GM12878 (cell line): ENCODE measurements around the gene POR. TPM values are rescaled to one million over a fixed set of nuclear protein-coding genes. Genes with fewer than 3 reads are reported as not detected.

Experiments used
- ATAC-seq: fragments of 200-7000 bp; cut with Tn5 transposase; 3 replicates; pipeline ENCODE4 v1.9.1; 2020; ENCODE audit warnings: mild to moderate bottlenecking, moderate library complexity
- BruUV-seq: library from RNA; stranded (reverse); fragments of 400-500 nt; replicated peaks from 2 replicates; lab custom pipeline; 2021; lab: Mats Ljungman, UMichigan
- CTCF ChIA-PET: fragments of 300-600 bp; sonication (Branson Sonifier 250); formaldehyde crosslinking; extraction: SDS; loops from one replicate; lab custom pipeline; 2021; ENCODE audit warnings: inconsistent platforms; lab: Yijun Ruan, JAX
- POLR2A ChIA-PET: fragments of 350-600 bp; formaldehyde crosslinking; extraction: SDS; loops from one replicate; lab custom pipeline; 2021; ENCODE audit warnings: inconsistent platforms; lab: Charles Lee
- RAD21 ChIA-PET: fragments of 300-600 bp; sonication (Branson Sonifier 250); formaldehyde crosslinking; loops from one replicate; lab custom pipeline; 2023; ENCODE audit warnings: antibody characterized with exemption; ENCODE audit not compliant: unreplicated experiment; lab: Charles Lee
- SMC1A ChIA-PET: fragments of 300-600 bp; sonication (Branson Sonifier 250); formaldehyde crosslinking; loops from one replicate; lab custom pipeline; 2023; ENCODE audit not compliant: unreplicated experiment, uncharacterized antibody; lab: Charles Lee
- DNase-seq: peaks from one replicate; pipeline ENCODE4 v3.0.0-alpha.2; 2011; ENCODE audit warnings: low read depth, low spot score
- FAIRE-seq: peaks from 3 replicates; lab custom pipeline; 2011; peaks lifted over from hg19 to GRCh38; lab: Jason Lieb, UNC
- H2AFZ ChIP-seq: 2 replicates; pipeline ENCODE4 v1.6.0; 2011; ENCODE audit warnings: low read depth, low read length, control low read depth; ENCODE audit not compliant: control insufficient read depth
- H3K27ac ChIP-seq: 2 replicates; pipeline ENCODE4 v1.5.1; 2011; ENCODE audit warnings: control low read depth; ENCODE audit not compliant: control insufficient read depth, insufficient read depth
- H3K27me3 ChIP-seq, 2 experiments: replicated peaks in 1 of 2; 2 replicates each; pipeline versions ENCODE4 v1.6.0 to v1.6.1; 2011; ENCODE audit warnings: low read length in 1 of 2; ENCODE audit not compliant: control insufficient read depth in 2 of 2, insufficient read depth in 2 of 2
- H3K36me3 ChIP-seq, 2 experiments: 2 replicates each; pipeline ENCODE4 v1.5.1; 2011; ENCODE audit warnings: low read length in 1 of 2; ENCODE audit not compliant: control insufficient read depth in 2 of 2, insufficient read depth in 2 of 2
- H3K4me1 ChIP-seq: 2 replicates; pipeline ENCODE4 v1.6.1; 2011; ENCODE audit warnings: mild to moderate bottlenecking, low read length, moderate library complexity, mixed read lengths; ENCODE audit not compliant: control insufficient read depth, insufficient read depth
- H3K4me2 ChIP-seq: 2 replicates; pipeline ENCODE4 v1.6.0; 2011; ENCODE audit warnings: control low read depth; ENCODE audit not compliant: control insufficient read depth, insufficient read depth
- H3K4me3 ChIP-seq: fragments of 200-600 bp; sonication (generic); 2 replicates; pipeline ENCODE4 v1.5.1; 2016
- H3K79me2 ChIP-seq: 2 replicates; pipeline ENCODE4 v1.6.0; 2011; ENCODE audit warnings: low read length; ENCODE audit not compliant: control insufficient read depth, insufficient read depth
- H3K9ac ChIP-seq: 2 replicates; pipeline ENCODE4 v1.8.0; 2011; ENCODE audit warnings: low read length, control low read depth, mixed read lengths; ENCODE audit not compliant: control insufficient read depth, insufficient read depth
- H3K9me3 ChIP-seq: replicated peaks from 3 replicates; pipeline ENCODE4 v1.5.1; 2011; ENCODE audit warnings: mild to moderate bottlenecking, low read length; ENCODE audit not compliant: control insufficient read depth, insufficient read depth
- H4K20me1 ChIP-seq: 2 replicates; pipeline ENCODE4 v1.6.0; 2011; ENCODE audit not compliant: control insufficient read depth, insufficient read depth
- ELK1 ChIP-seq: IDR thresholded peaks from 2 replicates; pipeline ENCODE4 v1.6.1; 2012; ENCODE audit warnings: low read depth, low read length, improper control_type of control experiment
- GATAD2B ChIP-seq: fragments of 450-650 bp; conservative IDR thresholded peaks from 2 replicates; pipeline ENCODE4 v1.6.1; 2017; ENCODE audit warnings: low read depth, mild to moderate bottlenecking, moderate library complexity
- KDM1A ChIP-seq: fragments of 200-600 bp; sonication (generic); IDR thresholded peaks from 2 replicates; pipeline ENCODE4 v1.6.1; 2016; ENCODE audit warnings: borderline replicate concordance
- MEF2B ChIP-seq: fragments of 450-650 bp; IDR thresholded peaks from 2 replicates; pipeline ENCODE4 v1.6.1; 2018; ENCODE audit warnings: mild to moderate bottlenecking, moderate library complexity; ENCODE audit not compliant: partially characterized antibody, poor library complexity, severe bottlenecking
- MTA2 ChIP-seq: fragments of 450-650 bp; IDR thresholded peaks from 2 replicates; pipeline ENCODE4 v1.6.1; 2016; ENCODE audit warnings: low read depth, mild to moderate bottlenecking, moderate library complexity
- NFYA ChIP-seq: IDR thresholded peaks from 2 replicates; pipeline ENCODE4 v1.6.1; 2011; ENCODE audit warnings: low read depth, mild to moderate bottlenecking, low read length, improper control_type of control experiment, borderline replicate concordance
- SMAD1 ChIP-seq: fragments of 450-650 bp; IDR thresholded peaks from 2 replicates; pipeline ENCODE4 v1.6.1; 2018; ENCODE audit warnings: mild to moderate bottlenecking, low read depth; ENCODE audit not compliant: partially characterized antibody
- SMC3 ChIP-seq: IDR thresholded peaks from 2 replicates; pipeline ENCODE4 v1.6.1; 2011; ENCODE audit warnings: low read length, improper control_type of control experiment, borderline replicate concordance
- SRF ChIP-seq, 2 experiments: IDR thresholded peaks; 2 replicates each; pipeline ENCODE4 v1.6.1; 2011; ENCODE audit warnings: low read depth in 2 of 2, low read length in 2 of 2, mild to moderate bottlenecking in 1 of 2, moderate library complexity in 1 of 2
- TBL1XR1 ChIP-seq: IDR thresholded peaks from 2 replicates; pipeline ENCODE4 v1.6.1; 2012; ENCODE audit warnings: low read depth, low read length, improper control_type of control experiment
- TCF3 ChIP-seq: IDR thresholded peaks from 2 replicates; pipeline ENCODE4 v1.6.1; 2012; ENCODE audit warnings: low read depth, mild to moderate bottlenecking, low read length, borderline replicate concordance; ENCODE audit not compliant: insufficient read depth
- ZSCAN29 ChIP-seq: fragments of 450-650 bp; IDR thresholded peaks from 2 replicates; pipeline ENCODE4 v1.6.1; 2017; ENCODE audit warnings: mild to moderate bottlenecking, moderate library complexity
- WGBS: methylation state at CpG from one replicate; pipeline ENCODE4 v1.1.6; 2016; ENCODE audit warnings: low lambda C conversion rate; ENCODE audit not compliant: insufficient replicate concordance, insufficient coverage; ENCODE audit errors: missing lambda C conversion rate; 5-methylcytosine and 5-hydroxymethylcytosine counted together
- in situ Hi-C: fragments of 300-500 bp; cut with MboI; formaldehyde crosslinking; loops from 9 replicates; pipeline ENCODE4 v1.14.3; 2018; ENCODE audit warnings: mixed read lengths
- intact Hi-C: fragments of 100-400 bp; cut with micrococcal nuclease; formaldehyde crosslinking; loops from one replicate; pipeline ENCODE4 v1.14.2; 2022; ENCODE audit not compliant: unreplicated experiment
- polyA plus RNA-seq, 11 experiments: library from polyadenylated mRNA; depleted of rRNA in 4 of 11; unstranded in 6 of 11; stranded (reverse) in 5 of 11; fragments of >200 nt; fragmentation: Nextera tagmentation in 4 of 11; fragmentation: Illumina TruSeq in 1 of 11; extraction: Ambion mirVana in 4 of 11; extraction: Trizol in 1 of 11; gene quantifications; 1 replicate in 1 of 11; 2 replicates in 10 of 11; pipeline versions ENCODE4 v1.2.1 to v1.2.3, GENCODE V29; 2011 to 2016; ENCODE audit warnings: inconsistent platforms in 2 of 11, missing spikeins in 2 of 11, low read depth in 1 of 11
- total RNA-seq, 4 experiments: library from RNA; depleted of rRNA in 3 of 4; stranded (reverse); fragments of >200 nt in 3 of 4; fragmentation: Illumina TruSeq in 1 of 4; extraction: Trizol in 1 of 4; gene quantifications; 2 replicates each; pipeline versions ENCODE4 v1.2.1 to v1.2.3, GENCODE V29; 2013 to 2021
- TF ChIP-seq, protein P1 (sequence below): fragments of 150-350 bp; IDR thresholded peaks from 2 replicates; pipeline ENCODE4 v1.6.1; 2016; ENCODE audit warnings: low read depth, low read length
- TF ChIP-seq, protein P2 (sequence below): fragments of 450-650 bp; formaldehyde crosslinking; IDR thresholded peaks from 2 replicates; pipeline ENCODE4 v1.5.0; 2022; ENCODE audit warnings: mild to moderate bottlenecking, missing genetic modification characterization

POR gene
- total and polyA plus RNA-seq, 10 of the 15 experiments (the other 5 are each of a cell fraction or from before 2014, with no cell fraction given): 2.2 to 75.8 (median 35.9) TPM

GRCh38 chr7:75878769-75879611 is 36.0 kb upstream of the POR start, which contains the start of gene RHBDD2:
TSS of gene RHBDD2 (plus strand) at chr7:75879034. CDS start at chr7:75879083, 49 bp downstream.
- Histone ChIP-seq H3K9ac (peak within 1 kb of the TSS; percentile 73), H3K79me2 (peaks cover 13% of the 10 kb centered on the region), H4K20me1 (no peaks in the 10 kb centered on the region), H3K4me2 (peak within 1 kb of the TSS; percentile 94), H2AFZ (peak within 1 kb of the TSS; percentile 97), H3K27me3 (no peaks in the 10 kb centered on the region), H3K9me3 (no peaks in the 10 kb centered on the region), H3K4me1 (peaks cover 8% of the 10 kb centered on the region), H3K36me3 (peaks cover 3 to 10% of the 10 kb centered on the region in 2 experiments; a peak in 3 of 4 replicates), H3K4me3 (peak within 1 kb of the TSS; percentile 95), H3K27ac (peak within 1 kb of the TSS; percentile 76)
- BruUV-seq: no TSS peak
- ChIA-PET CTCF (interaction anchor here (0.8 to 2.6 kb wide), 7 partner anchors 13 to 142 kb away, joined by 3 to 13 read pairs (median 4); no protein-coding TSS in a partner anchor), SMC1A (interaction anchor here (0.6 to 0.9 kb wide), 2 partner anchors 9 to 12 kb away, joined by 3 read pairs; no protein-coding TSS in a partner anchor), POLR2A (interaction anchor here (0.6 to 3.5 kb wide), 4 partner anchors 12 to 112 kb away, joined by 3 to 27 read pairs (median 3); partner anchors contain the start of gene POR), RAD21 (interaction anchor here (0.6 to 3.0 kb wide), 5 partner anchors 12 to 169 kb away, joined by 3 to 13 read pairs (median 3); partner anchors contain the start of genes MDH2 and STYXL1)
- WGBS: under 1% methylated on average over 48 of the region's 65 CpGs
- intact Hi-C loops (loop anchor here (2.0 kb wide), 1 partner anchor 36 kb away; the partner anchor contains the start of gene POR), in situ Hi-C loops (no loop called here)
- peak; percentile 59 for FAIRE-seq
- ATAC-seq: peak; percentile 99
- DNase-seq: peak; percentile 59
- TF ChIP-seq, protein P1, sequence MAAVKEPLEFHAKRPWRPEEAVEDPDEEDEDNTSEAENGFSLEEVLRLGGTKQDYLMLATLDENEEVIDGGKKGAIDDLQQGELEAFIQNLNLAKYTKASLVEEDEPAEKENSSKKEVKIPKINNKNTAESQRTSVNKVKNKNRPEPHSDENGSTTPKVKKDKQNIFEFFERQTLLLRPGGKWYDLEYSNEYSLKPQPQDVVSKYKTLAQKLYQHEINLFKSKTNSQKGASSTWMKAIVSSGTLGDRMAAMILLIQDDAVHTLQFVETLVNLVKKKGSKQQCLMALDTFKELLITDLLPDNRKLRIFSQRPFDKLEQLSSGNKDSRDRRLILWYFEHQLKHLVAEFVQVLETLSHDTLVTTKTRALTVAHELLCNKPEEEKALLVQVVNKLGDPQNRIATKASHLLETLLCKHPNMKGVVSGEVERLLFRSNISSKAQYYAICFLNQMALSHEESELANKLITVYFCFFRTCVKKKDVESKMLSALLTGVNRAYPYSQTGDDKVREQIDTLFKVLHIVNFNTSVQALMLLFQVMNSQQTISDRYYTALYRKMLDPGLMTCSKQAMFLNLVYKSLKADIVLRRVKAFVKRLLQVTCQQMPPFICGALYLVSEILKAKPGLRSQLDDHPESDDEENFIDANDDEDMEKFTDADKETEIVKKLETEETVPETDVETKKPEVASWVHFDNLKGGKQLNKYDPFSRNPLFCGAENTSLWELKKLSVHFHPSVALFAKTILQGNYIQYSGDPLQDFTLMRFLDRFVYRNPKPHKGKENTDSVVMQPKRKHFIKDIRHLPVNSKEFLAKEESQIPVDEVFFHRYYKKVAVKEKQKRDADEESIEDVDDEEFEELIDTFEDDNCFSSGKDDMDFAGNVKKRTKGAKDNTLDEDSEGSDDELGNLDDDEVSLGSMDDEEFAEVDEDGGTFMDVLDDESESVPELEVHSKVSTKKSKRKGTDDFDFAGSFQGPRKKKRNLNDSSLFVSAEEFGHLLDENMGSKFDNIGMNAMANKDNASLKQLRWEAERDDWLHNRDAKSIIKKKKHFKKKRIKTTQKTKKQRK: no peak
- TF ChIP-seq TCF3 (peak; percentile 83), MEF2B (no peak), GATAD2B (peak; percentile 87; the same call in 1 of the 2 replicates), SMAD1 (no peak), SRF (IDR thresholded peaks at IDR 0.05; ENCODE audit: low read depth in 2 of 2, low read length in 2 of 2) (no peak), ZSCAN29 (no peak), TBL1XR1 (no peak), MTA2 (no peak), KDM1A (no peak), SMC3 (no peak), ELK1 (0 out of 2 replicates have a peak, but pooled peaks have one; percentile 35), NFYA (no peak)
- TF ChIP-seq, protein P2, sequence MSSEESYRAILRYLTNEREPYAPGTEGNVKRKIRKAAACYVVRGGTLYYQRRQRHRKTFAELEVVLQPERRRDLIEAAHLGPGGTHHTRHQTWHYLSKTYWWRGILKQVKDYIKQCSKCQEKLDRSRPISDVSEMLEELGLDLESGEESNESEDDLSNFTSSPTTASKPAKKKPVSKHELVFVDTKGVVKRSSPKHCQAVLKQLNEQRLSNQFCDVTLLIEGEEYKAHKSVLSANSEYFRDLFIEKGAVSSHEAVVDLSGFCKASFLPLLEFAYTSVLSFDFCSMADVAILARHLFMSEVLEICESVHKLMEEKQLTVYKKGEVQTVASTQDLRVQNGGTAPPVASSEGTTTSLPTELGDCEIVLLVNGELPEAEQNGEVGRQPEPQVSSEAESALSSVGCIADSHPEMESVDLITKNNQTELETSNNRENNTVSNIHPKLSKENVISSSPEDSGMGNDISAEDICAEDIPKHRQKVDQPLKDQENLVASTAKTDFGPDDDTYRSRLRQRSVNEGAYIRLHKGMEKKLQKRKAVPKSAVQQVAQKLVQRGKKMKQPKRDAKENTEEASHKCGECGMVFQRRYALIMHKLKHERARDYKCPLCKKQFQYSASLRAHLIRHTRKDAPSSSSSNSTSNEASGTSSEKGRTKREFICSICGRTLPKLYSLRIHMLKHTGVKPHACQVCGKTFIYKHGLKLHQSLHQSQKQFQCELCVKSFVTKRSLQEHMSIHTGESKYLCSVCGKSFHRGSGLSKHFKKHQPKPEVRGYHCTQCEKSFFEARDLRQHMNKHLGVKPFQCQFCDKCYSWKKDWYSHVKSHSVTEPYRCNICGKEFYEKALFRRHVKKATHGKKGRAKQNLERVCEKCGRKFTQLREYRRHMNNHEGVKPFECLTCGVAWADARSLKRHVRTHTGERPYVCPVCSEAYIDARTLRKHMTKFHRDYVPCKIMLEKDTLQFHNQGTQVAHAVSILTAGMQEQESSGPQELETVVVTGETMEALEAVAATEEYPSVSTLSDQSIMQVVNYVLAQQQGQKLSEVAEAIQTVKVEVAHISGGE (CRISPR knock-in tag): no peak
